H9 (cell line): ENCODE measurements around the gene APOA1. TPM values are rescaled to one million over a fixed set of nuclear protein-coding genes. Genes with fewer than 3 reads are reported as not detected.

Experiments used
- DNase-seq: peaks from one replicate; pipeline ENCODE4 v3.0.0-alpha.2; 2017
- H2AFZ ChIP-seq: one replicate; pipeline ENCODE4 v1.6.1; 2013; ENCODE audit warnings: mild to moderate bottlenecking, low read length, control low read depth, moderate library complexity
- H2AK5ac ChIP-seq: 2 replicates; pipeline ENCODE4 v1.6.1; 2013; ENCODE audit warnings: low read length, control low read depth, mixed read lengths; ENCODE audit not compliant: insufficient read length
- H2BK120ac ChIP-seq: one replicate; pipeline ENCODE4 v1.6.1; 2013; ENCODE audit warnings: low read depth, mild to moderate bottlenecking, low read length, control low read depth, inconsistent platforms; ENCODE audit not compliant: poor library complexity, severe bottlenecking
- H2BK12ac ChIP-seq: 2 replicates; pipeline ENCODE4 v1.6.1; 2013; ENCODE audit warnings: low read length, control low read depth, mixed read lengths, low read depth; ENCODE audit not compliant: insufficient read length
- H2BK15ac ChIP-seq: 2 replicates; pipeline ENCODE4 v1.6.1; 2013; ENCODE audit warnings: low read depth, low read length, control low read depth
- H2BK20ac ChIP-seq: one replicate; pipeline ENCODE4 v1.6.1; 2013; ENCODE audit warnings: low read depth, mild to moderate bottlenecking, low read length, control low read depth, inconsistent platforms; ENCODE audit not compliant: poor library complexity, severe bottlenecking
- H2BK5ac ChIP-seq: 2 replicates; pipeline ENCODE4 v1.6.1; 2013; ENCODE audit warnings: low read length, control low read depth, mixed read lengths; ENCODE audit not compliant: insufficient read length
- H3K14ac ChIP-seq: 2 replicates; pipeline ENCODE4 v1.6.1; 2013; ENCODE audit warnings: low read length, control low read depth; ENCODE audit not compliant: insufficient read depth
- H3K18ac ChIP-seq: 2 replicates; pipeline ENCODE4 v1.6.1; 2013; ENCODE audit warnings: low read depth, mild to moderate bottlenecking, mixed read lengths, low read length, control low read depth; ENCODE audit not compliant: insufficient read length
- H3K23ac ChIP-seq: 2 replicates; pipeline ENCODE4 v1.6.1; 2013; ENCODE audit warnings: low read length, control low read depth, mixed read lengths, low read depth; ENCODE audit not compliant: insufficient read length
- H3K23me2 ChIP-seq: 2 replicates; pipeline ENCODE4 v1.6.1; 2013; ENCODE audit warnings: low read depth, mild to moderate bottlenecking, mixed read lengths, low read length, control low read depth; ENCODE audit not compliant: insufficient read length, poor library complexity, severe bottlenecking
- H3K27ac ChIP-seq: 2 replicates; pipeline ENCODE4 v1.5.1; 2013; ENCODE audit warnings: low read length, control low read depth, mixed read lengths, low read depth; ENCODE audit not compliant: insufficient read length
- H3K27me3 ChIP-seq: 2 replicates; pipeline ENCODE4 v1.6.1; 2013; ENCODE audit warnings: low read length, control low read depth, inconsistent platforms; ENCODE audit not compliant: insufficient read depth
- H3K4ac ChIP-seq: 2 replicates; pipeline ENCODE4 v1.6.1; 2013; ENCODE audit warnings: low read depth, mild to moderate bottlenecking, control low read depth, inconsistent platforms, low read length, moderate library complexity
- H3K4me1 ChIP-seq: 2 replicates; pipeline ENCODE4 v1.6.1; 2013; ENCODE audit warnings: low read length, control low read depth, inconsistent platforms; ENCODE audit not compliant: insufficient read depth
- H3K4me2 ChIP-seq: 2 replicates; pipeline ENCODE4 v1.6.1; 2013; ENCODE audit warnings: low read length, control low read depth, mixed read lengths; ENCODE audit not compliant: insufficient read length, insufficient read depth
- H3K56ac ChIP-seq: 2 replicates; pipeline ENCODE4 v1.6.1; 2013; ENCODE audit warnings: low read depth, mild to moderate bottlenecking, mixed read lengths, low read length, control low read depth; ENCODE audit not compliant: insufficient read length
- H3K79me1 ChIP-seq: 2 replicates; pipeline ENCODE4 v1.6.1; 2013; ENCODE audit warnings: low read depth, mild to moderate bottlenecking, moderate library complexity, low read length, control low read depth, inconsistent platforms; ENCODE audit not compliant: insufficient read depth, poor library complexity, severe bottlenecking
- H3K79me2 ChIP-seq: 2 replicates; pipeline ENCODE4 v1.6.1; 2013; ENCODE audit warnings: low read length, control low read depth, inconsistent platforms; ENCODE audit not compliant: insufficient read depth
- H3K9ac ChIP-seq: 2 replicates; pipeline ENCODE4 v1.6.1; 2013; ENCODE audit warnings: low read length, control low read depth, mixed read lengths; ENCODE audit not compliant: insufficient read length; ENCODE audit errors: extremely low read depth
- H3K9me3 ChIP-seq: one replicate; pipeline ENCODE4 v1.6.1; 2013; ENCODE audit warnings: low read depth, low read length, inconsistent platforms; ENCODE audit not compliant: control insufficient read depth
- H3T11ph ChIP-seq: one replicate; pipeline ENCODE4 v1.6.1; 2013; ENCODE audit warnings: mild to moderate bottlenecking, low read length, control low read depth, inconsistent platforms
- H4K20me1 ChIP-seq: one replicate; pipeline ENCODE4 v1.6.1; 2013; ENCODE audit not compliant: control insufficient read depth, insufficient read length, insufficient read depth
- H4K5ac ChIP-seq: 2 replicates; pipeline ENCODE4 v1.6.1; 2013; ENCODE audit warnings: low read depth, mild to moderate bottlenecking, mixed read lengths, low read length, control low read depth; ENCODE audit not compliant: insufficient read length
- H4K8ac ChIP-seq: replicated peaks from 2 replicates; pipeline ENCODE4 v1.6.1; 2013; ENCODE audit warnings: low read length, control low read depth, mixed read lengths, low read depth; ENCODE audit not compliant: insufficient read length
- H4K91ac ChIP-seq: 2 replicates; pipeline ENCODE4 v1.6.1; 2013; ENCODE audit warnings: low read depth, mild to moderate bottlenecking, moderate library complexity, mixed read lengths, low read length, control low read depth; ENCODE audit not compliant: insufficient read length
- H3K27ac Mint-ChIP-seq, 3 experiments: 2 replicates in 2 of 3; 3 replicates in 1 of 3; pipeline ENCODE4 v1.8.0; 2020 to 2021; ENCODE audit warnings: mixed read lengths in 3 of 3, mild to moderate bottlenecking in 1 of 3, moderate library complexity in 1 of 3
- H3K27me3 Mint-ChIP-seq: 2 replicates; pipeline ENCODE4 v1.8.0; 2021; ENCODE audit warnings: low read depth, mild to moderate bottlenecking, moderate library complexity, mixed read lengths
- H3K36me3 Mint-ChIP-seq, 3 experiments: 2 replicates in 2 of 3; 3 replicates in 1 of 3; pipeline ENCODE4 v1.8.0; 2020 to 2021; ENCODE audit warnings: low read depth in 3 of 3, mixed read lengths in 3 of 3; ENCODE audit not compliant: insufficient read depth in 1 of 3
- H3K4me1 Mint-ChIP-seq, 2 experiments: 2 replicates each; pipeline ENCODE4 v1.8.0; 2020; ENCODE audit warnings: mixed read lengths in 2 of 2
- H3K4me3 Mint-ChIP-seq, 2 experiments: 2 replicates in 1 of 2; 3 replicates in 1 of 2; pipeline ENCODE4 v1.8.0; 2020 to 2021; ENCODE audit warnings: mild to moderate bottlenecking in 2 of 2, mixed read lengths in 2 of 2, moderate library complexity in 1 of 2
- H3K9me3 Mint-ChIP-seq, 2 experiments: 2 replicates in 1 of 2; 3 replicates in 1 of 2; pipeline ENCODE4 v1.8.0; 2020; ENCODE audit warnings: mild to moderate bottlenecking in 2 of 2, mixed read lengths in 2 of 2, moderate library complexity in 1 of 2
- CTCF ChIP-seq: fragments of 200-600 bp; sonication (generic); conservative IDR thresholded peaks from 3 replicates; pipeline ENCODE4 v1.8.0; 2021; ENCODE audit warnings: antibody characterized with exemption, mild to moderate bottlenecking
- WGBS: extraction: QIAGEN DNeasy Blood & Tissue Kit; methylation state at CpG from one replicate; pipeline ENCODE4 v1.1.7; 2013; ENCODE audit warnings: missing lambda C conversion rate, low lambda C conversion rate, mixed read lengths; ENCODE audit not compliant: insufficient read length; ENCODE audit errors: extremely low coverage; 5-methylcytosine and 5-hydroxymethylcytosine counted together
- total RNA-seq: library from RNA; stranded (reverse); gene quantifications from 2 replicates; pipeline ENCODE4 v1.2.1, GENCODE V29; 2021

APOA1 gene
- total RNA-seq, 1 experiment from 2014 or later: 0.68 TPM

- Histone ChIP-seq H3K9ac (no peak overlapping the region), H4K8ac (no peak overlapping the region), H3K27me3 (no peaks in the 10 kb centered on the region), H3K79me2 (no peaks in the 10 kb centered on the region), H2BK5ac (no peak overlapping the region), H2BK15ac (no peak overlapping the region), H2AK5ac (no peak overlapping the region), H3K4ac (no peak overlapping the region), H3K9me3 (no peaks in the 10 kb centered on the region), H2AFZ (no peak overlapping the region), H3K23me2 (peaks cover 6% of the 10 kb centered on the region), H3K79me1 (no peaks in the 10 kb centered on the region), H4K5ac (no peak overlapping the region), H3T11ph (no peak overlapping the region), H3K4me2 (no peak overlapping the region), H3K14ac (no peak overlapping the region), H3K27ac (no peak overlapping the region), H3K56ac (no peak overlapping the region), H3K18ac (no peak overlapping the region), H4K91ac (no peak overlapping the region), H2BK20ac (no peak overlapping the region), H3K23ac (no peak overlapping the region), H2BK120ac (no peak overlapping the region), H3K4me1 (no peaks in the 10 kb centered on the region), H4K20me1 (no peaks in the 10 kb centered on the region), H2BK12ac (no peak overlapping the region)
- H3K9me3 Mint-ChIP-seq: peaks cover 3 to 5% of the 10 kb centered on the region in 2 experiments; a peak in 3 of 5 replicates
- peaks cover 22% of the 10 kb centered on the region for H3K27me3 Mint-ChIP-seq
- TF ChIP-seq CTCF: no peak
- no peak overlapping the region for H3K4me3 Mint-ChIP-seq
- DNase-seq: no peak
- no CpG with 5 or more reads among the region's 10 CpGs for WGBS
- no peak overlapping the region for H3K27ac Mint-ChIP-seq
- no peaks in the 10 kb centered on the region; a peak in 1 of 7 replicates for H3K36me3 Mint-ChIP-seq
- peaks cover 23 to 30% of the 10 kb centered on the region in 2 experiments for H3K4me1 Mint-ChIP-seq
Measured at GRCh38 chr11:116833491-116833815, 4.0 kb downstream of the APOA1 start.
